Stimulated activated CD8-positive, alpha-beta memory T cell treated with anti-CD3 and anti-CD28 coated beads, Interleukin-2, amount 100 ng/mL, for 1 hour (primary cell): ENCODE measurements around the gene PIK3R4.

Experiments used
- DNase-seq, 2 donors: peaks; one replicate each; pipeline ENCODE4 v3.0.0-alpha.2; 2020; ENCODE audit warnings: low read depth in 2 of 2

PIK3R4 gene

GRCh38 chr3:130741946-130742610, 4.6 kb downstream of the PIK3R4 start:
- DNase-seq = no peak

GRCh38 chr3:130739848-130740247, 6.8 kb downstream of the PIK3R4 start:
- DNase-seq = no peak

- no peak for DNase-seq
Measured at GRCh38 chr3:130738241-130738640, 8.4 kb downstream of the PIK3R4 start.

GRCh38 chr3:130737622-130738021, 9.0 kb downstream of the PIK3R4 start:
- DNase-seq = no peak

GRCh38 chr3:130733236-130733875, 13.3 kb downstream of the PIK3R4 start:
- no peak for DNase-seq

GRCh38 chr3:130732501-130732900, 14.1 kb downstream of the PIK3R4 start:
- DNase-seq = no peak

- no peak for DNase-seq
Measured at GRCh38 chr3:130731817-130732216, 14.8 kb downstream of the PIK3R4 start.

GRCh38 chr3:130729154-130729553, 17.5 kb downstream of the PIK3R4 start:
- DNase-seq = no peak

GRCh38 chr3:130728037-130728436, 18.6 kb downstream of the PIK3R4 start:
- DNase-seq = no peak

GRCh38 chr3:130725746-130726145, 20.9 kb downstream of the PIK3R4 start:
- DNase-seq = no peak

- DNase-seq = no peak
Measured at GRCh38 chr3:130715616-130716015, 31.0 kb downstream of the PIK3R4 start.

GRCh38 chr3:130712718-130713423, 33.8 kb downstream of the PIK3R4 start:
- DNase-seq = no peak

GRCh38 chr3:130711565-130712324, 34.9 kb downstream of the PIK3R4 start:
- DNase-seq = no peak

- DNase-seq = no peak
Measured at GRCh38 chr3:130709671-130710070, 37.0 kb downstream of the PIK3R4 start.

GRCh38 chr3:130707902-130708601, 38.6 kb downstream of the PIK3R4 start:
- no peak for DNase-seq

GRCh38 chr3:130705501-130705900, 41.1 kb downstream of the PIK3R4 start:
- no peak for DNase-seq

GRCh38 chr3:130702985-130703384, 43.6 kb downstream of the PIK3R4 start:
- DNase-seq = no peak

- DNase-seq = no peak
Measured at GRCh38 chr3:130700541-130700940, 46.1 kb downstream of the PIK3R4 start.

- no peak for DNase-seq
Measured at GRCh38 chr3:130699765-130700164, 46.9 kb downstream of the PIK3R4 start.

- no peak for DNase-seq
Measured at GRCh38 chr3:130693314-130693713, 53.3 kb downstream of the PIK3R4 start.

GRCh38 chr3:130692455-130692854, 54.2 kb downstream of the PIK3R4 start:
- DNase-seq = no peak
